Prostate gland (tissue), 2 donors: ENCODE results near the gene FBXO34.

Experiments used
- POLR2A ChIP-seq: fragments of 450-650 bp; IDR thresholded peaks from one replicate; pipeline ENCODE4 v1.6.1; 2016; ENCODE audit warnings: antibody characterized with exemption, mild to moderate bottlenecking
- TF ChIP-seq, protein P1 (sequence below), 4 experiments: fragments of 200-600 bp in 2 of 4; fragments of 450-650 bp in 2 of 4; sonication (generic) in 2 of 4; IDR thresholded peaks; 1 replicate in 3 of 4; 2 replicates in 1 of 4; pipeline ENCODE4 v1.5.1; 2016 to 2019; ENCODE audit warnings: antibody characterized with exemption in 4 of 4, mild to moderate bottlenecking in 2 of 4, moderate library complexity in 2 of 4

DNA sequence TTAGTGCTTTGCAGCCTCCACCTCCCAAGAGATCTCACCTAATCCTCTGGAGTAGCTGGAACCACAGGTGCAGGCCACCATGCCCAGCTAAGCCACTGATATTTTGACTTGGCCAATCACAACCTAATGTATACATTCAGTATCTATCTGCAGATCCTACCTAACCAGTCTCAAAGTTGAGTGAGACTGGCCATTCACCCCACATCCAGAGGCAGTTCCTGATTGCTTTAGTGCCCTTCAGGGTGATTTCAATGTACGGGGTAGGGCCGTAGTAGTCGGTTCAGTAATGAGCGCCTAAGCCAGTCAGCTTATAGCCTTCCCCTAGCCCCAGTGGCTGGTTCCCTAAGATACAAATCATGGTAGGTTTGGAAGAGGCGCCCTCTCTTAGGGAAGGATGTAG, 27.4 kb upstream of the FBXO34 start:
- TF ChIP-seq, protein P1, sequence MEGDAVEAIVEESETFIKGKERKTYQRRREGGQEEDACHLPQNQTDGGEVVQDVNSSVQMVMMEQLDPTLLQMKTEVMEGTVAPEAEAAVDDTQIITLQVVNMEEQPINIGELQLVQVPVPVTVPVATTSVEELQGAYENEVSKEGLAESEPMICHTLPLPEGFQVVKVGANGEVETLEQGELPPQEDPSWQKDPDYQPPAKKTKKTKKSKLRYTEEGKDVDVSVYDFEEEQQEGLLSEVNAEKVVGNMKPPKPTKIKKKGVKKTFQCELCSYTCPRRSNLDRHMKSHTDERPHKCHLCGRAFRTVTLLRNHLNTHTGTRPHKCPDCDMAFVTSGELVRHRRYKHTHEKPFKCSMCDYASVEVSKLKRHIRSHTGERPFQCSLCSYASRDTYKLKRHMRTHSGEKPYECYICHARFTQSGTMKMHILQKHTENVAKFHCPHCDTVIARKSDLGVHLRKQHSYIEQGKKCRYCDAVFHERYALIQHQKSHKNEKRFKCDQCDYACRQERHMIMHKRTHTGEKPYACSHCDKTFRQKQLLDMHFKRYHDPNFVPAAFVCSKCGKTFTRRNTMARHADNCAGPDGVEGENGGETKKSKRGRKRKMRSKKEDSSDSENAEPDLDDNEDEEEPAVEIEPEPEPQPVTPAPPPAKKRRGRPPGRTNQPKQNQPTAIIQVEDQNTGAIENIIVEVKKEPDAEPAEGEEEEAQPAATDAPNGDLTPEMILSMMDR (IDR thresholded peaks at IDR 0.05), result no peak
- no peak for TF ChIP-seq POLR2A
